IPS-18a (cell line): ENCODE results near the gene SH2B3.

ENCODE experiments used
- H3K27ac ChIP-seq: one replicate; pipeline ENCODE4 v1.5.1; 2013; ENCODE audit warnings: low read length
- H3K27me3 ChIP-seq: one replicate; pipeline ENCODE4 v1.6.1; 2013; ENCODE audit warnings: mild to moderate bottlenecking, low read length; ENCODE audit not compliant: control insufficient read depth, insufficient read depth
- H3K36me3 ChIP-seq: one replicate; pipeline ENCODE4 v1.6.1; 2013; ENCODE audit warnings: low read depth, low read length; ENCODE audit not compliant: control insufficient read depth
- H3K4me1 ChIP-seq: one replicate; pipeline ENCODE4 v1.6.1; 2013; ENCODE audit warnings: low read depth, low read length; ENCODE audit not compliant: control insufficient read depth
- H3K4me3 ChIP-seq: one replicate; pipeline ENCODE4 v1.5.1; 2013; ENCODE audit warnings: low read length
- H3K9ac ChIP-seq: one replicate; pipeline ENCODE4 v1.6.1; 2013; ENCODE audit warnings: mild to moderate bottlenecking, low read length, moderate library complexity
- H3K9me3 ChIP-seq: one replicate; pipeline ENCODE4 v1.6.1; 2013; ENCODE audit warnings: low read depth, low read length; ENCODE audit not compliant: control insufficient read depth

Gene SH2B3

DNA sequence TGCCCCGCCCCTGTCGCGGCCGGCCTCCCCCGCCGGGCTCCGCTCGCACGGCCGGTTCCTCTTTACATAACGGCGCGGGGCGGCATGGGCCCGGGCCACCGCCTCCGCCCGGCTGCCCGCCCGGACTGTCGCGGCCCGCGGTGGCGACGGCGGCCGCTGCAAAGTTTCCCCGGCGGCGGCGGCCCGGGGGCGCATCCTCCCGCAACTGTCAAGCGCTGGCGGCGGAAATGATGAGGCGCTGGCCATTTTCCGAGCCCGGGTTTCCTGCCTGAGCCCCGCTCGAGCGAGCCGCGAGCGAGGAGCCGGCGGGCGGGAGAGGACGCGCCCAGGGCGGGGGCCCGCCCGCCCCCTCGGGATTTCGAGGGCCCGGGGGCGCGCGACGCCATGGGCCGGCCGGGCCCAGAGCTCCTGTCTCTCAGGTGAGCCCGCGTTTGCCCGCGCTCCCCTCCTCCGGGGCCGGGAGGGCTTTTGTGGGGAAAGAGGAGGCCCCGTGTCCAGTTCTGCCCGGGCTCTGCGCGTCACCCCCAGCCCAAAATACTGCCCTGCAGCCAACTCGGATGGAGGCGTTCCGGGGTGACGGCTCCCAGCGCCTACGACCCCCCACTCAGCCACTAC is at the start of gene SH2B3:
TSS of gene SH2B3 (plus strand) at position 65 of the 615 bp plus-strand sequence. CDS start 12,223 bp downstream, outside the sequence.
- Histone ChIP-seq H3K27me3 (no peaks in the 10 kb centered on the region), H3K36me3 (no peaks in the 10 kb centered on the region), H3K9ac (peak within 1 kb of the TSS; percentile 85), H3K4me1 (peaks cover 32% of the 10 kb centered on the region), H3K27ac (peak within 1 kb of the TSS; percentile 86), H3K4me3 (peak within 1 kb of the TSS; percentile 82), H3K9me3 (no peaks in the 10 kb centered on the region)

GRCh38 chr12:111359231-111359913 is 46.4 kb upstream of the SH2B3 start:
- no peaks in the 10 kb centered on the region for H3K4me1 ChIP-seq
- H3K4me3 ChIP-seq: no peak overlapping the region
- H3K9ac ChIP-seq: no peak overlapping the region
- peaks cover 4% of the 10 kb centered on the region for H3K36me3 ChIP-seq
- no peaks in the 10 kb centered on the region for H3K27me3 ChIP-seq
- H3K9me3 ChIP-seq: no peaks in the 10 kb centered on the region
- no peak overlapping the region for H3K27ac ChIP-seq

DNA sequence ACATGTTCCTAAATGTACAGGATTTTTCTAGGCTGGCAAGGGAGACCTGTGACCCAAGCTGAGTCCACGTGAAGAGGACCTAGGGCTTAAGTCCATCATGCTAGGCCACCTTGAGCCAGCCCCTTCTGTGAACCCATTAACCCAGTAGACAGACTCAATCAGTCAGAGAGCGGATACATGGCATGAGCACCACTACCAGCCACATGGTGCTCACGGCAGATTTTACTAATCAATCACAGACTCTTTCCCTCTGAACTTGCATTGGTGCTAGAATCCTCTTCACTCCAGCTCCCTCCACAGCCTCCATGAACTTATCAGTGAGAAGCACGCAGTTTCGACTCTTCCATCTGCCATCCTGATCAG is 45.8 kb upstream of the SH2B3 start:
- no peak overlapping the region for H3K27ac ChIP-seq
- H3K9me3 ChIP-seq: no peaks in the 10 kb centered on the region
- H3K4me1 ChIP-seq: no peaks in the 10 kb centered on the region
- H3K4me3 ChIP-seq: no peak overlapping the region
- H3K9ac ChIP-seq: no peak overlapping the region
- H3K27me3 ChIP-seq: no peaks in the 10 kb centered on the region
- peaks cover 4% of the 10 kb centered on the region for H3K36me3 ChIP-seq

DNA sequence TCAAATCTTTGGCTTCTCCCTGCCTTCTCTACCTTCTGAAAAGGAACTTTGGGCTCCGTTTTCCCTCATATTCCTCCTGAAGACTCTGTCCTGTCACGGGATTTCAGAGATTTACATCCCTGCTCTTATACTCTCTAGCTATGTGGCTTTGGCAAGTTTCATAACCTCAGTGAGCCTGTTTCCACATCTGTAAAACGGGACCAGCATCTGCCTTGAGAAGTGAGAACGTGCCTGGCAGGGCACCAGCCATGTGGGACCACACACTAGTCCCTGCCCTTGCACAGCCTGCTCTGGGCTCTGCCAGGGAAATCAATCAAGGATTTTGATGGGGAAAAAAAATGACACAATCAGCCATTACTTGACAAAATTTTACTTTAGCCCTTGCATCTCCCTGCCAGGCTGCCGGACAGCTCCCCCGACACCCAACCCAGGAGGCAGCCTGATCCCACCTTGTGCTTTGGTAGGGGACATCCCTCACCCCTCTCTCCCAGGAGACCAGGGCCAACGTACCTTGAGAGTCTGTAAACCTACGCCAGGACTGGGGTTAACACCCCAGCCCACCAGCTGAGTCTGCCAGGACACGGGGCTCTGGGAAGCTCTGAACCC is 45.3 kb upstream of the SH2B3 start:
- Histone ChIP-seq H3K4me1 (no peaks in the 10 kb centered on the region), H3K9ac (no peak overlapping the region), H3K4me3 (no peak overlapping the region), H3K27me3 (no peaks in the 10 kb centered on the region), H3K36me3 (peaks cover 4% of the 10 kb centered on the region), H3K27ac (no peak overlapping the region), H3K9me3 (no peaks in the 10 kb centered on the region)

GRCh38 chr12:111361073-111361716 is 44.5 kb upstream of the SH2B3 start:
- no peaks in the 10 kb centered on the region for H3K4me1 ChIP-seq
- H3K27ac ChIP-seq: no peak overlapping the region
- H3K9me3 ChIP-seq: no peaks in the 10 kb centered on the region
- H3K27me3 ChIP-seq: no peaks in the 10 kb centered on the region
- no peak overlapping the region for H3K9ac ChIP-seq
- H3K4me3 ChIP-seq: no peak overlapping the region
- peaks cover 4% of the 10 kb centered on the region for H3K36me3 ChIP-seq

GRCh38 chr12:111361717-111362576 is 43.8 kb upstream of the SH2B3 start:
- Histone ChIP-seq H3K27me3 (no peaks in the 10 kb centered on the region), H3K36me3 (peaks cover 4% of the 10 kb centered on the region), H3K4me3 (no peak overlapping the region), H3K9ac (no peak overlapping the region), H3K27ac (no peak overlapping the region), H3K9me3 (no peaks in the 10 kb centered on the region), H3K4me1 (no peaks in the 10 kb centered on the region)

DNA sequence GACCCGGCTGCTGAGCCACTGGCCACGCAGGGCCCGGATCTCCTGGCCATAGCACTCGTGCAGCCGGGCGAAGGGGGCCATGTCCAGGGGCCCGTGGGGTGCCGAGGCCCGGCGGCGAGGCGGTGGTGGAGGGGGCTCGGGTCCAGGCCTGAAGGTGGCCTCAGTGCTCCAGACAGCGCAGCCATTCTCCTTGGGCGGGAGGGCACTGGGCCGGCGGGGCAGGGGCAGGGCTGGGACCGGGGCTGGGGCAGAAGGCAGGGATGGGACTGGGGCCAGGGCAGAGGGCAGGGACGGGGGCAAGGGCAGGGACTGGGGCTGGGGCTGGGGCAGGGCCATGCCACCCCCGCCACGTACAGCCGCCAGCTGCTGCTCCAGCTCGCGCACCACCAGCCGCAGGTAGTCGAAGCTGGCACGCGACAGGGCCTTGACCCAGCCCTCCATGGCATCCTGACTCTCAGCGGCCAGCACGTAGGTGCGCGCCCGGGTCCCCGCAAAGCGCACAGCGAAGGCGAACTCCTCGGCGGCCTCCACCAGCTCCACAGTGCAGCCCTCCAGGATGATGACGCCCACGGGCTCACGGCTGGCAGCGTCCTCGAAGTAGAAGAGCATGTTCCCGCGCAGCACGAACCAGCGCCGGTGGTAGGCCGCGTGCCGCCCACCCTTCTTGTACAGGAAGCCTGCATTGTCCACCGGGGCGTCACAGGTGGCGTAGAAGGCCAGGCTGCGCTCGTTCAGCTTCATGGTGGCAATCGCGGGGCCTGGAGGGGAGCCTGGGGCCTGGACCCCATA is 42.8 kb upstream of the SH2B3 start:
- H3K4me3 ChIP-seq: no peak overlapping the region
- H3K4me1 ChIP-seq: no peaks in the 10 kb centered on the region
- H3K9ac ChIP-seq: no peak overlapping the region
- peaks cover 4% of the 10 kb centered on the region for H3K36me3 ChIP-seq
- H3K9me3 ChIP-seq: no peaks in the 10 kb centered on the region
- no peak overlapping the region for H3K27ac ChIP-seq
- peaks cover 8% of the 10 kb centered on the region for H3K27me3 ChIP-seq

GRCh38 chr12:111363578-111363977 is 42.1 kb upstream of the SH2B3 start:
- Histone ChIP-seq H3K27ac (no peak overlapping the region), H3K9ac (no peak overlapping the region), H3K9me3 (no peaks in the 10 kb centered on the region), H3K27me3 (peaks cover 14% of the 10 kb centered on the region), H3K36me3 (peaks cover 4% of the 10 kb centered on the region), H3K4me3 (no peak overlapping the region), H3K4me1 (no peaks in the 10 kb centered on the region)

GRCh38 chr12:111366075-111366474 is 39.6 kb upstream of the SH2B3 start:
- Histone ChIP-seq H3K27ac (no peak overlapping the region), H3K4me1 (peaks cover 6% of the 10 kb centered on the region), H3K4me3 (no peak overlapping the region), H3K27me3 (peaks cover 23% of the 10 kb centered on the region), H3K9ac (no peak overlapping the region), H3K36me3 (peaks cover 4% of the 10 kb centered on the region), H3K9me3 (no peaks in the 10 kb centered on the region)

DNA sequence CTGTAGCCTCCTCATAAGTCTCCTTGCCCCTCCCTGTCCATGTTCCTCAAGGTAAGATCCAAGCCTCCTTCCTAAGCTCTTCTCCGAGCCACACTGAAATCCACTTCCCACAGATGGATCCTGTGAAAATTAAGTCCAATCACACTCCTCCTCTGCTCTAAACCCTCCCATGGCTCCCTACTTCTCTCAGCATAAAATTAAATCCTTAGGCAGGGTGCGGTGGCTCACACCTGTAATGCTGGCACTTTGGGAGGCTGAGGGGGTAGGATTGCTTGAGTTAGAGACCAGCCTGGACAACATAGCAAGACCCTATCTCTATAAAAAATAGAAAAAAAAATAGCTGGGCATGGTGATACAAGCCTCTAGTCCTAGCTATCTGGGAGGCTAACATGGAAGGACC is 39.1 kb upstream of the SH2B3 start:
- Histone ChIP-seq H3K9ac (no peak overlapping the region), H3K27me3 (peaks cover 23% of the 10 kb centered on the region), H3K4me3 (no peak overlapping the region), H3K36me3 (peaks cover 4% of the 10 kb centered on the region), H3K4me1 (peaks cover 6% of the 10 kb centered on the region), H3K27ac (no peak overlapping the region), H3K9me3 (no peaks in the 10 kb centered on the region)
